ENCODE data around the gene IL6ST.

IL6ST gene

DNA sequence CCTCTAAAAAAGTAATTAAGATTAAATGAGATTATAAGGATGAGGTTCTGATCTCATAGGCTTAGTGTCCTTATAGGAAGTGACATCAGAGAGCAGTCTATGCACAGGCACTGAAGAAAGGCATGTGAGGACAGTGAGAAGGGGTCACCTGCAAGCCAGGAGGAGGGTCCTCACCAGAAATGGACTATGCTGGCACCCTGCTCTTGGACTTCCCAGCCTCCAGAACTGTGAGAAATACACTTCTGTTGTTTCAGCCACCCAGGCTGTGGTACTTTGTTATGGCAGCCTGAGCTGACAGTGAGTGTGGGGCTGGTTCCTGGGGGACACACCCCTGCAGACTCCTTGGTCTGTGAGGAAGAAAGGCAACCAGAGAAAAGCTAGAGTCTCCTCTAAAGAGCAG is 34.7 kb upstream of the IL6ST start:
- ATAC-seq (ENCODE audit: low read depth) (no peak), DNase-seq (ENCODE audit: low spot score) (no peak)
- no peaks in the 10 kb centered on the region for H3K9me3 ChIP-seq (ENCODE audit: severe bottlenecking)
- no peak for TF ChIP-seq CTCF (IDR thresholded peaks at IDR 0.05; ENCODE audit: poor library complexity, severe bottlenecking)
- no peaks in the 10 kb centered on the region for H3K36me3 ChIP-seq (ENCODE audit: low read depth)
- H3K27me3 ChIP-seq (ENCODE audit: insufficient read depth, poor library complexity, severe bottlenecking) = no peaks in the 10 kb centered on the region
- H3K4me3 ChIP-seq (ENCODE audit: severe bottlenecking) = no peak overlapping the region
- peaks cover 15% of the 10 kb centered on the region for H3K4me1 ChIP-seq (ENCODE audit: insufficient read depth, poor library complexity, severe bottlenecking)
- H3K27ac ChIP-seq (ENCODE audit: poor library complexity, severe bottlenecking) = no peak overlapping the region

DNA sequence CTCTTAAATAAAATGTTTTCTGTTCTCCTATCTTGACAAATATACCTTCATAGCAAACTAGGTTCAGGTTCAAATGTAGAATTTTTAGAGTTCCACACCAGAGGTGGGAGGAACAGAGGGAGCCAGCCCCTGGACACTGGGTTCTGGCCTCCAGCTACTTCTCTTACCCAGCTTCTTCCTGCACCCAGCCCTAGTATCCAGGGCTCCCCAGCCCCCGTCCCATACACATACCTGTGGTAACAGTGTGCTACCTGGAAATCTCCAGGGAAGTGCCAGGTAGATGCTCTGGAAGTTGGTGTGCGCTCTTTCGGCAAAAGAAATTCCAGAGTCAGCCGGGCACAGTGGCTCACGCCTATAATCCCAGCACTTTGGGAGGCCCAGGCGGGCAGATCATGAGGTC is 33.9 kb upstream of the IL6ST start:
- ATAC-seq (ENCODE audit: low read depth) = no peak
- Histone ChIP-seq H3K27ac (ENCODE audit: poor library complexity, severe bottlenecking) (no peak overlapping the region), H3K36me3 (ENCODE audit: low read depth) (no peaks in the 10 kb centered on the region), H3K4me1 (ENCODE audit: insufficient read depth, poor library complexity, severe bottlenecking) (peaks cover 15% of the 10 kb centered on the region), H3K4me3 (ENCODE audit: severe bottlenecking) (no peak overlapping the region), H3K9me3 (ENCODE audit: severe bottlenecking) (no peaks in the 10 kb centered on the region), H3K27me3 (ENCODE audit: insufficient read depth, poor library complexity, severe bottlenecking) (no peaks in the 10 kb centered on the region)
- DNase-seq (ENCODE audit: low spot score) = no peak
- TF ChIP-seq CTCF (IDR thresholded peaks at IDR 0.05; ENCODE audit: poor library complexity, severe bottlenecking) = no peak

- TF ChIP-seq CTCF (IDR thresholded peaks at IDR 0.05; ENCODE audit: poor library complexity, severe bottlenecking) = no peak
- H3K9me3 ChIP-seq (ENCODE audit: severe bottlenecking) = no peaks in the 10 kb centered on the region
- H3K27me3 ChIP-seq (ENCODE audit: insufficient read depth, poor library complexity, severe bottlenecking) = no peaks in the 10 kb centered on the region
- ATAC-seq (ENCODE audit: low read depth) (peak; percentile 98), DNase-seq (ENCODE audit: low spot score) (no peak)
- H3K27ac ChIP-seq (ENCODE audit: poor library complexity, severe bottlenecking) = peak overlapping the region; percentile 71
- no peaks in the 10 kb centered on the region for H3K36me3 ChIP-seq (ENCODE audit: low read depth)
- H3K4me1 ChIP-seq (ENCODE audit: insufficient read depth, poor library complexity, severe bottlenecking) = peaks cover 15% of the 10 kb centered on the region
- H3K4me3 ChIP-seq (ENCODE audit: severe bottlenecking) = no peak overlapping the region
These were observed 32.1 kb upstream of the IL6ST start for GRCh38 chr5:56026863-56027300.

GRCh38 chr5:56025151-56025885 is 30.6 kb upstream of the IL6ST start:
- H3K27me3 ChIP-seq (ENCODE audit: insufficient read depth, poor library complexity, severe bottlenecking) = no peaks in the 10 kb centered on the region
- no peak for TF ChIP-seq CTCF (IDR thresholded peaks at IDR 0.05; ENCODE audit: poor library complexity, severe bottlenecking)
- H3K9me3 ChIP-seq (ENCODE audit: severe bottlenecking) = no peaks in the 10 kb centered on the region
- no peak overlapping the region for H3K4me3 ChIP-seq (ENCODE audit: severe bottlenecking)
- H3K36me3 ChIP-seq (ENCODE audit: low read depth) = no peaks in the 10 kb centered on the region
- DNase-seq (ENCODE audit: low spot score) (no peak), ATAC-seq (ENCODE audit: low read depth) (no peak)
- H3K4me1 ChIP-seq (ENCODE audit: insufficient read depth, poor library complexity, severe bottlenecking) = peaks cover 15% of the 10 kb centered on the region
- peak overlapping the region; percentile 71 for H3K27ac ChIP-seq (ENCODE audit: poor library complexity, severe bottlenecking)

DNA sequence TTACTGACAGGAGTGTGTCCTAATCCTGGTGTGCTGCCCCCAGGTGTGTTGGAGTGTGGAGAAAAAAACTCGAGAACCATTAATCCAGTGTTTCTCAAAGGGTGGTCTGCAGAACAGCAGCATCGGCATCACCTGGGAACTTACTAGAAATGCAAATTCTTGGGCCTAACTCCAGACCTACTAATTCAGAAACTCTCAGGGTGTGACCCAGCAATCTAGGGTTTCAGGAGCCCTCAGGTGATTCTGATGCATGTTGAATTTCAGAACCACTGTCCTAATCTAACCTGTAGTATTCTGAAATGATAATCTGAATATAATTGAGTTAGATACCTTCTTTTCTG is 30.0 kb upstream of the IL6ST start:
- no peak for TF ChIP-seq CTCF (IDR thresholded peaks at IDR 0.05; ENCODE audit: poor library complexity, severe bottlenecking)
- ATAC-seq (ENCODE audit: low read depth) (no peak), DNase-seq (ENCODE audit: low spot score) (no peak)
- H3K4me1 ChIP-seq (ENCODE audit: insufficient read depth, poor library complexity, severe bottlenecking) = peaks cover 15% of the 10 kb centered on the region
- H3K36me3 ChIP-seq (ENCODE audit: low read depth) = no peaks in the 10 kb centered on the region
- no peak overlapping the region for H3K27ac ChIP-seq (ENCODE audit: poor library complexity, severe bottlenecking)
- H3K9me3 ChIP-seq (ENCODE audit: severe bottlenecking) = no peaks in the 10 kb centered on the region
- no peak overlapping the region for H3K4me3 ChIP-seq (ENCODE audit: severe bottlenecking)
- no peaks in the 10 kb centered on the region for H3K27me3 ChIP-seq (ENCODE audit: insufficient read depth, poor library complexity, severe bottlenecking)

Data from RWPE2 (cell line).